Measurements from ENCODE around the gene TJP2. TPM values are rescaled to one million over a fixed set of nuclear protein-coding genes. Genes with fewer than 3 reads are reported as not detected.

TJP2 gene
- total RNA-seq, 1 donor from 2014 or later = 6.0 TPM

DNA sequence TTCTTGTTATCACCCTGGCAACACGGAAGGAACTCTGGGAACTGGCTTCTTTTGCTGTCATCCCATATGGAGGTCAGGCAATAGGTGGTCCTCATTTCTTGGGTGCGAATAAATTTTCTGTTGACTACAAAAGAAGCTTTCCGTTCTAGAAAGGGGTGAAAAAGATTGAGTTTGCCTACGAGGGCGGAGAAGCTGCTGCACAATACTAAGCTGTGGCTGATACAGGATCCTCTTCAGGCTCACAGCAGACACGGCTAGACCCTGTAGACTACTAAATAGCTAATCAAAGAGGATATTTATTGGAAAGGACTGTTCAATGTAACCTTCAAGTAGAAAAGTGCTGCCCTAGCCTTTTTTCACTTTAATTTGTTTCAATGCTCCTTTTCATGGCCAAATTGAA lies 58.1 kb downstream of the TJP2 start:
- Mint-ChIP-seq H3K36me3 (ENCODE audit: unreplicated experiment) (no peaks in the 10 kb centered on the region), H3K27ac (ENCODE audit: unreplicated experiment) (no peak overlapping the region), H3K9me3 (ENCODE audit: unreplicated experiment) (peaks cover 2% of the 10 kb centered on the region), H3K4me1 (ENCODE audit: low read depth, unreplicated experiment) (no peaks in the 10 kb centered on the region), H3K27me3 (ENCODE audit: unreplicated experiment) (no peaks in the 10 kb centered on the region), H3K4me3 (ENCODE audit: unreplicated experiment) (no peak overlapping the region)
- no peak for DNase-seq
- TF ChIP-seq, protein P1, sequence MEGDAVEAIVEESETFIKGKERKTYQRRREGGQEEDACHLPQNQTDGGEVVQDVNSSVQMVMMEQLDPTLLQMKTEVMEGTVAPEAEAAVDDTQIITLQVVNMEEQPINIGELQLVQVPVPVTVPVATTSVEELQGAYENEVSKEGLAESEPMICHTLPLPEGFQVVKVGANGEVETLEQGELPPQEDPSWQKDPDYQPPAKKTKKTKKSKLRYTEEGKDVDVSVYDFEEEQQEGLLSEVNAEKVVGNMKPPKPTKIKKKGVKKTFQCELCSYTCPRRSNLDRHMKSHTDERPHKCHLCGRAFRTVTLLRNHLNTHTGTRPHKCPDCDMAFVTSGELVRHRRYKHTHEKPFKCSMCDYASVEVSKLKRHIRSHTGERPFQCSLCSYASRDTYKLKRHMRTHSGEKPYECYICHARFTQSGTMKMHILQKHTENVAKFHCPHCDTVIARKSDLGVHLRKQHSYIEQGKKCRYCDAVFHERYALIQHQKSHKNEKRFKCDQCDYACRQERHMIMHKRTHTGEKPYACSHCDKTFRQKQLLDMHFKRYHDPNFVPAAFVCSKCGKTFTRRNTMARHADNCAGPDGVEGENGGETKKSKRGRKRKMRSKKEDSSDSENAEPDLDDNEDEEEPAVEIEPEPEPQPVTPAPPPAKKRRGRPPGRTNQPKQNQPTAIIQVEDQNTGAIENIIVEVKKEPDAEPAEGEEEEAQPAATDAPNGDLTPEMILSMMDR (IDR thresholded peaks at IDR 0.05; ENCODE audit: partially characterized antibody, unreplicated experiment) = no peak

DNA sequence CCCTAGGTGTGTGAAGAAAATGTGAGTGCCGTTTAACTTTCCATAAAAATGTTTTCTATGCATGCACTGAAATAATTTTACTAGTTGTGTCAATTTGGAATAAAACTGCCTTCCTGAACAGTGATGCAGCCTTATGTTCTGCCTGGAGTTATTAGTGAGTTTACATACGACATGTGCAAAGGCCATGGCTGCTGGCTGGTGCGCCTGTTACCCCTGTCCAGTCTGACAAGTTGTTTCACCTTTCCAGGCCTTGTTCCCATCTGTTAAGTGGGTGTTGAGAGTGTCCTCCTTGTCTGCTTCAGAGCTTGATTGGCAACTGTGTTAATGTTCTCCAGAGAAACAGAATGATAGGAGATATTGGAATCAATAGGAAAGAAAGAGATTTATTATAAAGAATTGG lies 60.6 kb downstream of the TJP2 start:
- Mint-ChIP-seq H3K4me3 (ENCODE audit: unreplicated experiment) (no peak overlapping the region), H3K9me3 (ENCODE audit: unreplicated experiment) (peaks cover 2% of the 10 kb centered on the region), H3K36me3 (ENCODE audit: unreplicated experiment) (no peaks in the 10 kb centered on the region), H3K27ac (ENCODE audit: unreplicated experiment) (no peak overlapping the region), H3K4me1 (ENCODE audit: low read depth, unreplicated experiment) (no peaks in the 10 kb centered on the region), H3K27me3 (ENCODE audit: unreplicated experiment) (no peaks in the 10 kb centered on the region)
- TF ChIP-seq, protein P1 (IDR thresholded peaks at IDR 0.05; ENCODE audit: partially characterized antibody, unreplicated experiment) = no peak
- DNase-seq = no peak

DNA sequence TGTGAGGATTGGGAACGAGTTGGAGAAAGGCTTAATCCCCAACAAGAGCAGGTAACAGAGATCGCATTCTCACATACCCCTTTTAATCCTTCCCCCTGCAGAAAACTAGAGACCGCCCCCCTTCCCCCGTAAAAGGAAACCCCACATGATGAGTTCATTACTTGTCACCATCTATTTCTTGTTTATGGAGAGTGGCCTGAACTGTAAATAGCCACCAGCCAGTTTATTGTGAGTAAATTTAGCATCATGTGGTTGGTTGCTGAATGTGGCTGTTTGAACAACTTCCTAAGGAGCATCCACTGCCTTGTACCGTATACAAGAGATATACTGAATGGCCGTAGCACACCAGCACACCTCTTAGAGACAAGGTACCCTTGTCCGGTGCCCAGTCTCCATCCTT lies 62.1 kb downstream of the TJP2 start:
- TF ChIP-seq, protein P1 (IDR thresholded peaks at IDR 0.05; ENCODE audit: partially characterized antibody, unreplicated experiment) = no peak
- Mint-ChIP-seq H3K4me1 (ENCODE audit: low read depth, unreplicated experiment) (no peaks in the 10 kb centered on the region), H3K27ac (ENCODE audit: unreplicated experiment) (no peak overlapping the region), H3K27me3 (ENCODE audit: unreplicated experiment) (no peaks in the 10 kb centered on the region), H3K4me3 (ENCODE audit: unreplicated experiment) (no peak overlapping the region), H3K9me3 (ENCODE audit: unreplicated experiment) (peaks cover 2% of the 10 kb centered on the region), H3K36me3 (ENCODE audit: unreplicated experiment) (no peaks in the 10 kb centered on the region)
- DNase-seq = no peak

DNA sequence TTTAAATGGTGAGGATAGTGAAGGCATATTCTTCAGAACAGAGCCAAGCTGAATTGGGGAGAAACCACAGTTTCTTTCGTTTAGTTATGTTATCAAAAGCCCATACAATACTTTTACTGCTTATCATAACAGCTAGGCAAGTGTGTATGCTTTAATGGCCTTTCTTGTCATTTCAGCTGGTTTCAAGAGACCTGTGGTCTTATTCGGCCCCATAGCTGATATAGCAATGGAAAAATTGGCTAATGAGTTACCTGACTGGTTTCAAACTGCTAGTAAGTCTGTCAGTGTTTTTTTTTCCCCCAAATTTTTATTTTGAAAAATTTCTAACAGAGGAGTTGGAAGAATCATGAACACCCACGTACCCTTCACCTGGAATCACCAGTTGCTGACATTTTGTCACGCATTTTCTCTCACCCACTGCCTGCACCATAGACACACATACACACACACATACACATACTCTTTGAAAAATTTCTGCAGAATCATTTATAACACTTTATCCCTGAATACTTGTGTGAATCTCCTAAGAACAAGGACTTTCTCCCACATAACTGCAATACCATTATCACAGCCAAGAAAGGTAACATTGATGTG lies 63.7 kb downstream of the TJP2 start:
- Mint-ChIP-seq H3K4me1 (ENCODE audit: low read depth, unreplicated experiment) (no peaks in the 10 kb centered on the region), H3K27me3 (ENCODE audit: unreplicated experiment) (no peaks in the 10 kb centered on the region), H3K4me3 (ENCODE audit: unreplicated experiment) (no peak overlapping the region)

DNA sequence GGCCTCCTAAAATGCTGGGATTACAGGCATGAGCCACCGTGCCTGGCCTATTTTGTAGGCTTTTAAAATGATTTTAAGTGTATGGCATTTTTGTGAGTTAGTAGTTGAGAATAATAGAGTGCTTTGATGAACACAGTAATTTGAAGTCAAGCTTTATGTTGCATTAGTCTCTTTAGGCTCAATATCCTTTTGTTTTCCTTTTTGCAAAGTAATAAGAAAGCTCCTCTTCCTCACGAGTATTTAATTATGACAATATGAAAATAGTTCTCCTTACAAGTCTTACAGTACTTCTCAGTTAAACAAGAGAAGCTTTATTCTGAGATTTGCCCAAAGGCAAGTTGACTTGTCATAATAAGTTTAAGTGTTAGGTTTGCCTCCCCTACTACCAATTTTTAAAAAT lies 69.0 kb downstream of the TJP2 start:
- Mint-ChIP-seq H3K27ac (ENCODE audit: unreplicated experiment) (no peak overlapping the region), H3K4me1 (ENCODE audit: low read depth, unreplicated experiment) (no peaks in the 10 kb centered on the region), H3K36me3 (ENCODE audit: unreplicated experiment) (peaks cover 5% of the 10 kb centered on the region), H3K9me3 (ENCODE audit: unreplicated experiment) (no peaks in the 10 kb centered on the region), H3K4me3 (ENCODE audit: unreplicated experiment) (no peak overlapping the region), H3K27me3 (ENCODE audit: unreplicated experiment) (no peaks in the 10 kb centered on the region)
- no peak for DNase-seq
- TF ChIP-seq, protein P1 (IDR thresholded peaks at IDR 0.05; ENCODE audit: partially characterized antibody, unreplicated experiment) = no peak

More for the DNA sequence above, 63.7 kb downstream of the TJP2 start:
- DNase-seq = no peak
- no peak overlapping the region for H3K27ac Mint-ChIP-seq (ENCODE audit: unreplicated experiment)
- H3K9me3 Mint-ChIP-seq (ENCODE audit: unreplicated experiment) = peaks cover 2% of the 10 kb centered on the region
- H3K36me3 Mint-ChIP-seq (ENCODE audit: unreplicated experiment) = no peaks in the 10 kb centered on the region
- TF ChIP-seq, protein P1 (IDR thresholded peaks at IDR 0.05; ENCODE audit: partially characterized antibody, unreplicated experiment) = no peak
